GM18867 (cell line): ENCODE results near the gene THAP7.

Experiments used
- ATAC-seq: cut with Tn5 transposase; IDR thresholded peaks from one replicate; pipeline ENCODE4 v1.9.1; 2021; ENCODE audit warnings: mild to moderate bottlenecking, moderate library complexity; ENCODE audit not compliant: unreplicated experiment

The THAP7 gene

DNA sequence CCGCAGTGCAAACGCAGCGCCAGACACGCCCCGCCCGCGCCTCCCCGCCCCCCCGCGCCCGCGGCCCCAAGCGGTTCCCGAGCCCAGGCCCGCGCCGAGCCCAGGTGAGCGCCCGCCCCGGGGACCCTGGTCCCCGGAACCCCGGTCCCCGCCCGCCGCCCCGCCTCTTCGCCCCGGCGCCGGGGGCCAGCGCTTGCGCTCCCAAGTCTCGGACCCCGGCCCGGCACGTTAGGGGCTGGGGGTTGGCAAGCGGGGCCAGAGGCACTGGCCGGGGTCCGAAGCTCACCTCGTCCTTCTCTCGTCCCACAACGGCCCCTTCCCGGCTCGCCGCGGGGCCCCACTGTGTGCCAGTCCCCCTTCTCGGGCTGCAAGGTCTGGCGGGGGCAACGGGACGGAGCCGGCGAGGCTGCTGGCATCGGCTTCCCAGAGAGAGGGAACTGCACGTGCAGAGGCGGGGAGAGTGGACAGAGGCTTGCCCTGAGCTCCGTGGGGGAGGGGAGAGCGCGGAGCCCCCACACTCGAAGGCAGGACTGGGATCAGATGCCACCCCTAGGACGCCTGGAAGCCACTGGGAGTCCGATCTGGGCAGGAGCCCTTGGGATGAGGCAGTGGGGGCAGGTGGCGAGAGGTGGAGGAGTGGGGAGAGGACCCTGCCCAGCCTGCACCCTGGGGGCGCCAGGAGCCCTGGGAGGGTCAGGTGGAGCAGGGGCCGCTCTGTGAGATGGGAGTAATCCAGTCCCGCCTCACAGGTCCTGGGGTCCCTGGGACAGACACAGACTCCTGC is 36.6 kb downstream of the THAP7 start:
- ATAC-seq = no peak

GRCh38 chr22:20964799-20965103 is 37.2 kb downstream of the THAP7 start:
- ATAC-seq = no peak

DNA sequence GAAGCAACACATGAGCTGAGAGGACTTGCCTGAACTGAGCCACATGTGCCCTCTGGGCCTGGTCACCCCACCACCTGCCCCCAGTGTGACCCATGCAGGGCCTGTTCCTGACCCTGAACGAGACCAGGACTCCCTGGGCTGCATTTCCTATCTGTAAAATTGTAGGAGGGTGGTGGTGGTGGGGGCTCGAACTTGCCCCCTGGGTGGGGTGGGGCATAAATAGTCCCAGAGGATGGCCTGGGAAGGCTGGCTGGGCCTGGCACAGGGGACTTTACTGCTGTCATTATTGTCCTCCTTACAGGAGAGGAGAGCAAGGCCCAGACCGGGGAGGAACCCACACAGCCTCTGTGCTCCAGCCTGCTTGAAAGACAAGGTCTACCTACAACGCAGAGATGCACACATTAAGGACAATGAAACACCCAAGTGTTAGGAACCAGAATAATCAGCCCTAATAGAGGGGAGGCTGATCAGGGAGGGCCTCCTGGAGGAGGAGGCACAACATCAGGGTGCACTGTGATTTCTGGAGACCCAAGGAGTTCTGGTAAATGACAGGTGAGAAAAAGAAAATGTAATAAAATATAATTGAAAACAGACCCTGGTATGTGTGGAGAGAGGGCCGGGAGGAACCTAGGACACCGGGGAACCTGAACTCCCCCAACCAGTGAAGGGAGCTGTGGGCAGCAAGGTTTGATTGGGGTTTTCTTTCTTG is 37.7 kb downstream of the THAP7 start:
- ATAC-seq = no peak

DNA sequence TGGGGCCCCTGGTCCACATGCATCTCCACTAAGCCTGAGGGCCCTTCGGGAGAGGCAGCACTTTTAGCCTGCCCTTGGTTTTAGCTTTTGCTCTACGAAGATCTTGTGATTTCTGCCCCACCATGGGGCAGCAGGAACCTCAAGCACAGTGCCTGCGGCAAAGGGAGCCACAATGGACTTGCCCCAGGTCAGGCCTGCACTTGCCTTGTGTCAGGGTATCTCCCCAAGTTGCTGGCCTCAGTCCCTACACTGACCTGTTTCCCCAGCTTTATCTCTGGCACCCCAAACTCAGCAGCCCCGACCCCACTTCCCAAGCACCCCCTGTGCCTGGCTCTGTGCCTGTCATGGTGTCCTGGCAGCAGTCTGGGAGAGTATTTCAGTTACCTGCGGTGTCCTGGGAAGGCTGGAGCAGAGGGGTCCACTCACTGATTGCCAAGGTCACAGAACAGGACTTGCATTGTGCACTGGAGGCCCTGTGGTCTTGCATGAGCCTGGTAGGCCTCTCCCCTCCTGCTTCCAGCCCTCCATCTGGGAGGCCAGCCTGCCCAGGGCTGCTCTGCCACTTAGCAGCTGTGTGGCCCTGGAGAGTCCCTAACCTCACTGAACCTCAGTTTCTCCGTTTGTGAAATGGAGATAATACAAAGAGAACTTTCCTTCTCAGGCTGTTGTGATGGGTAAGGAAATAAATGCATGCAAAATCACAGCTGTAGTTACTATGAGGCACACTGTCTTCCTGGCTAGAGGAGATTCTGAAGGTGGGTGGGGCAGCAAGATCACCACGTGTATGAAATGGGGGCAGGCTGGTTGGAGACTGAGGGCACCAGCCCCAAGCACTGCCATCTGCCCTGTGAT is 38.5 kb downstream of the THAP7 start:
- no peak for ATAC-seq

- no peak for ATAC-seq
Observed at GRCh38 chr22:20962491-20962945, 39.4 kb downstream of the THAP7 start.

- ATAC-seq = no peak
Observed at GRCh38 chr22:20960609-20961008, 41.3 kb downstream of the THAP7 start.

DNA sequence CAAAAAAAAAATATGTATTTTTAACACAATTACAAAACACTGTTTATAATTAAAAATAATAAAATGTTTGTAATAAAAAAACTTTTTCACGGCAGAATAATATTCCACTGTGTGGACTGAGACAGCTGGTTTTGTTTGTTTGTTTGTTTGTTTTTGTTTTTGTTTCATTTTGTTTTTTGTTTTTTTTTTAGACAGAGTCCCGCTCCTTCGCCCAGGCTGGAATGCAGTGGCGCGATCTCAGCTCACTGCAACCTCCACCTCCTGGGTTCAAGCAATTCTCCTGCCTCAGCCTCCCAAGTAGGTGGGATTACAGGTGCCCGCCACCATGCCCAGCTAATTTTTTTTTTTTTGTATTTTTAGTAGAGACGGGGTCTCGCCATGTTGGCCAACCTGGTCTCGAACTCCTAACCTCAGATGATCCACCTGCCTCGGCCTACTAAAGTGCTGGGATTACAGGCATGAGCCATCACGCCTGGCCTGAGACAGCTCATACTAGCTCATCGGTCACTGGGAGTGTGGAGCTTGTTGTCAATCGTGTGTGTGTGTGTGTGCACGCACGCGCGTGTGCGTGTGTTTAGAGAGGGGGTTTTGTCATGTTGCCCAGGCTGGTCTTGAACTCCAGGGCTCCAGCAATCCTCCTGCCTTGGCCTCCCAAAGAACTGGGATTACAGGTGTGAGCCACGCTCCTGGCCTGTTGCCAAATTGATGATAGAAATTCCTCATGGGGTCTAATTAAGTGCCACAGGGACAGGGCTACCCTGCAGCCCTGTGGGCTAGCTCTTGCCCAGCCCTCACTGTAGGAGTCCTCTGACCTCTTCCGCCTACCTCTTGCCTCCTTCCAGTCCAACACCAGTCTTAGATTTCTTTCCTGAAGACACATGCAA is 42.1 kb downstream of the THAP7 start:
- ATAC-seq = no peak

DNA sequence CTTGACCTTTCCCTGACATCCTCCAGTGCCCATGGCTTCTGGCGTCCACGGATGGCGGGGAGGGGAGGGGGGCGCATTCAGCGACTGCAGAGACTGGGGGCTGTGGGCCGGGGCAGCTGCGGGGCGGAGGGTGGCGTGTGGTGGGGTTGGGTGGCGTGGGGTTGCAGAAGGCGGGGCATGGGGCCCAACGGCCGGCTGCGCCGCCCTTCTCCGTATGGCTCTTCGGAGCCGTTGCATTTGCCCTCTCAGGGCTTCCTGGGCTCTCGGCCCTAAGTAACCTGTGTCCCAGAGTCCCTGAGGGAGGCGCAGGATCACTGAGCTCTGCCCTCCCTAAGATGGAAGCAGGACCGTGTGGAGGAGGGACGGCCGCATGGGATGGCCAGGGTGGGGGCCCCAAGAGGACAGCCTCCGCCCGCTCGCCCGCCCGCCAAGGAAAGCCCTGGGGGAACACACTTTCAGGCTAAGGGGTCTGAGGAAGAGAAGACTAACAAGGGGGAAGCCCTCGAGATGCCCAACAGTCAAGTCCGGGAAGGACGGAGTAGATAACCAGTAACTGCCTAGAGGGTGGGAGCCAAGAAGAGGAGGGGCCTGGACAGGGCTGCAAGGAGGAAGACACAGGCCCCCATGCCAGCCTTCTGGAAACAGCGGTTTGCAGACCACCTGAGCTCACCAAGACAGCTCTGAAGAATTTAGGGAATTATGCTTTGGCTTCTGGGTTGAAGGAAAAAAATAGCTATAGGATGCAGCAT is 44.1 kb downstream of the THAP7 start:
- no peak for ATAC-seq

DNA sequence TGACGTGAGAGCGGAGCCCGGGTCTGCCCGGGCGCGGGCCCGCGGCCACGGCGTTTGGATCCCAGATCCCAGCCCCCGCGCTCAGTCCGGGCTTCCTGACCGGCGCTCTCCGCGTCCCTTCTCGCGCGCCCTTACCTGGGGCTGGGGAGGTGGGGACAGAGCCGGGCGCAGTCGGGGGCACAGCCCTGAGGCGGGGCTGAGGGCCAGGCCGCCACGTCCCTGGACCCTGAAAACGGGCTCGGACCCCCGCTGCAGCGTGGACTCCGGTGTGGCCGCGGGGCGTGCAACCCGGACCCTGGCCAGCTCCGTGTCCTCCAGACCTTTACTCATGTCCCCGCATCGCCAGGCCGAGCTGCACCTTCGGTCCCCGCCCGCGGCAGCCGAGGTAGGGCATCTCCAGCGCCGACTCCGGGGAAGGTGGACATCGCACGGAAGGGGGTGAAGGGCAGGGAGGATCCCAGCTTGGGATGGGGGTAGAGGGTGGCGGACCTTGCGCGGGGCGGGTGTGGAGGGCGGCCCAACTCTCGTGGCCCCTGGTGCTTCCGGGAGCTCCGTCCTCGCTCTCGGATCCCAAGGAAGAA is 44.7 kb downstream of the THAP7 start:
- no peak for ATAC-seq

GRCh38 chr22:20956258-20957101 is 45.4 kb downstream of the THAP7 start:
- ATAC-seq = no peak

DNA sequence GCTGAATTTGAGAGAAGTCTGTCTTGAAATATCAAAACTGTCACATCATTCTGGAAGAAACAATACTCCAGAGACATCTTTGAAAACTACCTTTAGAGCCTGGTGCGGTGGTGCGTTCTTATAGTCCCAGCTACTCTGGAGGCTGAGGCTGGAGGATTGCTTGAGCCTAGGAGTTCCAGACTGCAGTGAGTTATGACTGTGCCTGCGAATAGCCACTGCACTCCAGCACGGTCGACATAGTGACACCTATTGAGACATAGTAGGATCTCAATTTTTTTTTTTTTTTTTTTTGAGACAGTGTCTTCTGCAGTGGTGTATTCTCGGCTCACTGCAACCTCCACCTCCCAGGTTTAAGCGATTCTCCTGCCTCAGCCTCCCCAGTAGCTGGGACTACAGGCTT is 46.4 kb downstream of the THAP7 start:
- no peak for ATAC-seq

DNA sequence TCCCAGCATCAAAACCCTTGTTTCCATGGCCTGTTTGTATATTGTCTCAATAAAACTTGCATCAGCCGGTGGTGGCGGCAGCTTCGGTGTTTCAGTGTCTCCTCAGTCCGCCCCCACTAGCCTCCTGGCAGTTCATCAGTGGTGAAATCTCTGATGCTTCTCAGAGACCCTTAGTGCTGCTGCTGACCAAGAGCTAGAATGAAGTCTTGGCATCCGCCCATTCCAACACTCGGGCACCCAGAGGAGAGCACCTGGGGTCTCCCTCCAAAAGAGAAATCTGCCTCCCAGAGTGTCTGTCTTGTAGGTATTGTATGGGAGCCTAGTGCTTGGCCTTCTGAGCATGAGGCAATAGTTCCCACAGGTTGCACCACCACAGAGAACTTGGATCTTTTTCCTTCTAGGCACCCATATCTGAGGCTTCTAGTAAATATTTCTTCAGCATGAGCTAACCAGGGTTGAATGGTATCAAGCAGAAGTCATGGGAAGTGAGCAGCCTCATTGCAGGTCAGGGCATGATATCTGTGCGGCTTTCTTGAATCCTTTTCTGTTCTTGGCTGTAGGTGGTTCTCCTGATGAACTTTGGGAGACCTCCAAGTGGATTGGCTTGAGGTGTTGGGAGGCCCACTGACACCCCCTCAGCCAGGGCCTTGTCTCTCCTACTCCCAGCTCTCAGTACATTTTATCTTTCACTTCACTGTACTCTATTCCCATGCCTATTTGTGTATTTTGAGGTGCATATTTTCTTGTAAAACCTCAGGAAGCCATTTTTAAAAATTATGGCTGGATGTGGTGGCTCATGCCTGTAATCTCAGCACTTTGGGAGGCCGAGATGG is 48.0 kb downstream of the THAP7 start:
- ATAC-seq = no peak

GRCh38 chr22:20953342-20953608 is 48.6 kb downstream of the THAP7 start:
- no peak for ATAC-seq

- ATAC-seq = no peak
Observed at GRCh38 chr22:20952544-20953341, 49.2 kb downstream of the THAP7 start.

DNA sequence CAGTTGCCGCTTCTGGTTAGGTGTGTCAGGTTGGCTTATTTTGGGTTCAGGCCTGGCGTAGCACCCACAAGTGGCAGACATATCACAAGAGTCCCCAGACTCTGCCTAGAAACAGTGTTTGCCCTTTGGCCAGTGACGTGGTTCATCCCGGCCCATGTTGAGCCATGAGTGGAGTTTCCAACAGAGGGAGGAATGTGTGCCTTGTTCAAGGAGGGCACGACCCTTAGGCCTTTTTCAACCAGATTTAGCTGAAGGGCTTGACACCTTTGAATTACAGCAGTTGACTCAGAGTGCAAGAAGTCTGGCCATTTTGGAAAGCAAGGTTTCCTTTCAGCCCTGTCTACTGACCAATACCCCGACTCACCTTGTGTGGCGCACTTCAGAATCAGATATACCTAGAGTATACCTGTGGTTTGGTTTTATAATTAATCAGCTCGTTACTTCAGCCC is 50.0 kb downstream of the THAP7 start:
- ATAC-seq = no peak

GRCh38 chr22:20951151-20951931 is 50.6 kb downstream of the THAP7 start:
- ATAC-seq = no peak
